ENCODE measurements around the gene RNGTT.

GRCh38 chr6:88963139-88964090, at the start of gene RNGTT:
- 0 out of 2 replicates have a peak, but pooled peaks have one; percentile 28 for TF ChIP-seq ZNF449 (tag by site-specific recombination; IDR thresholded peaks at IDR 0.05)
- no peak for TF ChIP-seq ZNF324 (tag by site-specific recombination; IDR thresholded peaks at IDR 0.05)
- no peak for TF ChIP-seq ZNF423 (tag by site-specific recombination; IDR thresholded peaks at IDR 0.05)
- no peak for TF ChIP-seq ZIC2 (tag by site-specific recombination; IDR thresholded peaks at IDR 0.05)
- no peak for TF ChIP-seq PBX3 (CRISPR knock-in tag; IDR thresholded peaks at IDR 0.05)
- peak; percentile 63; the same call in 1 of the 2 replicates for TF ChIP-seq CTCF (tag by site-specific recombination; IDR thresholded peaks at IDR 0.05)
- TF ChIP-seq ZNF549 (tag by site-specific recombination; IDR thresholded peaks at IDR 0.05): no peak
- no peak for TF ChIP-seq ZNF292 (tag by site-specific recombination; IDR thresholded peaks at IDR 0.05; ENCODE audit: borderline replicate concordance, low read depth)
- TF ChIP-seq MYNN (tag by site-specific recombination; IDR thresholded peaks at IDR 0.05; ENCODE audit: borderline replicate concordance): no peak

Measured in HEK293 (cell line).